ENCODE results near the gene ABCB9. TPM values are rescaled to one million over a fixed set of nuclear protein-coding genes. Genes with fewer than 3 reads are reported as not detected.

ABCB9 gene
- total and polyA plus RNA-seq, 2 of the 8 experiments (the other 6 are each of a cell fraction or from before 2014, with no cell fraction given), result 3.8 to 8.0 TPM

GRCh38 chr12:122987086-122987951, 21.1 kb upstream of the ABCB9 start (continued):
- no peak for TF ChIP-seq TBP (IDR thresholded peaks at IDR 0.05; ENCODE audit: low read depth, low read length)

Measured in H1 (cell line).